Effector CD8-positive, alpha-beta T cell (primary cell): ENCODE data around the gene LAMP1.
"Not testable (repeated sequence)": the region's sequence is repeated elsewhere in the genome, so short reads cannot be mapped to it uniquely, and the experiment has no call there.

Source experiments
- DNase-seq: peaks from one replicate; lab custom pipeline; 2025; lab: John Stamatoyannopoulos, UW

LAMP1 gene

GRCh38 chr13:113356596-113356995 is 59.6 kb downstream of the LAMP1 start:
- no peak for DNase-seq

- no peak for DNase-seq
Measured at GRCh38 chr13:113357529-113357928, 60.5 kb downstream of the LAMP1 start.

- no peak for DNase-seq
Measured at GRCh38 chr13:113358653-113359190, 61.7 kb downstream of the LAMP1 start.

DNA sequence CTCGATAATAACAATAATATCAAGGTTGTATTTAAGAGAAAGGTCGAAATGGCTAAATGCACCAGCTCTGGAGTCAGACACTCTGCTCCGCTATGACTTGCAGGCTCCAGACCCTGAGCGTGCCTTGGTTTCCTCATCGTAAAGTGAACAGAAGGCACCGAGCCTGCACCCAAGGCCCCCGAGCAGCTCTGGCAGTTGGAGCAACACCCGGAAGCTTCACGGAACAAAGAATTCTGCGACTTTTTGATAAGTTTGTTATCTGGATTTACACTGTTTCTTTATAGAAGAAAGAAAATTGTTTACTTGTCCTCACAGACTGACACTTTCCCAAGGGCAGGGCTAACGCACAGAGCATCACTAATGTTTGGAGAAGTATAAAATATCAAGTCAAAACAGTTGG is 62.5 kb downstream of the LAMP1 start:
- DNase-seq = no peak

GRCh38 chr13:113360446-113360845 is 63.4 kb downstream of the LAMP1 start:
- DNase-seq = no peak

DNA sequence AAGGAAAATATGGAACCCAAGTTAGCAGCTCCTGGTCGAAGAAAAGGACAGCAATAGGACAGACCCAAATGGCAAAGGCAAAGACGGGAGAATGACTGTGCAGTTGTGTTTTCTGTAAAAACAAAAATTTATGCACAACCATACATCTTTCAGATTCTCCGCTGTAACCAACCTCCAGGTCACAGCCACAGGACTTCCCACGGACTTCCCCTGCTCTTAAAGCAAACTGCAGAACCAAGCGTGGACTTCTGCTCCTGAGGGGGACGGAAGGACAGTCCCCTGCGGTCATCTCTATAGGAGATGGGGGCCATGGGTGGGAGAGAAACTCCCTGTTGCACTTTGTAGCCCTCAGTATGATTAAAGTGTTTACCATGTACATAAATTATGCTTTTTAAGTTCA is 64.4 kb downstream of the LAMP1 start:
- DNase-seq = no peak

- DNase-seq = no peak
Measured at GRCh38 chr13:113364311-113364889, 67.4 kb downstream of the LAMP1 start.

GRCh38 chr13:113364901-113365582 is 68.0 kb downstream of the LAMP1 start:
- DNase-seq = no peak

GRCh38 chr13:113365583-113365970 is 68.5 kb downstream of the LAMP1 start:
- DNase-seq = no peak

DNA sequence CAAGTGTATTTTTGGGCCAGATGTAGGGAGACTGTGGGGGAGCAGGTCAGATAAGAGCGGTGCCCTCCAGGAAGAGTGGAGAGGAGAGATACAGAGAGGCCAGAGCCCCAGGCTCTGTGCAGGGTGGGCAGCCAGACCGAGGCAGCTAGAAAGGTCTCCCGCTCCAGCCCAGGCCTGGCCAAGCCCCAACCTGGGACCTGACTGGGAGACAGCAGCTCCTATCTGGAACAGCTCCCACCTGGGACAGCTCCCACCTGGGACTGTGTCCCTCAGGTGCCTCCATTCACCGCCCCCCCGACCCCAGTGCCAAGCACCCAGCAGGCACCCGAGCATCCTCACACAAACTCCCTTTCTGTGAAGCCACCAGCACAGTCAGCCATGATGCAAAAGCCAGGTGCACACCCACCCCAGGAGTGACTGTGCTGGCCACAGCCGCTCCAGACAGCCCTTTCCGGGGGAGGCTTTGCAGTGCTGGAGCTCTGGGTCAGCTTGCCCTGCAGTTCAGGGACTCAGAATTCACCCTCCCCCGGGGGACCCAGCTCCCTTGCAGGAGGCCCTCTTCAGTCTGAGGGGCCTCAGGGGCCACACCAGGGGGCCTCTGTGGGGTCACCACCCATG is 69.0 kb downstream of the LAMP1 start:
- DNase-seq = no peak

GRCh38 chr13:113367020-113367560 is 70.1 kb downstream of the LAMP1 start:
- no peak for DNase-seq

- DNase-seq = no peak
Measured at GRCh38 chr13:113367771-113368170, 70.7 kb downstream of the LAMP1 start.

DNA sequence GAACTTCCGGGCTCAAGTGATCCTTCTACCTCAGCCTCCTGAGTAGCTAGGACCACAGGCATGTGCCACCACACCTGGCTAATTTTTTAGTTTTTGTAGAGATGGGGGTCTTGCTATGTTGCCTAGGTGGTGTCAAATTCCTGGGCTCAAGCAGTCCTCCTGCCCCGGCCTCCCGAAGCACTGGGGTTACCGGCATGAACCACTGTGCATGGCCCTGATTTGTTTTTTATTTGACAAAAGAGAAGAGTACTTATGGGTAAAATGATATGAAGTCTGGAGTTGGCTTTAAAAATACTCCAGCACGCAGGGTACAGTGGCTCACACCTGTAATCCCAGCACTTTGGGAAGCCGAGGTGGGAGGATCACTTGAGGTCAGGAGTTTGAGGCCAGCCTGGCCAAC is 71.3 kb downstream of the LAMP1 start:
- not testable (repeated sequence) for DNase-seq

GRCh38 chr13:113369189-113369588 is 72.2 kb downstream of the LAMP1 start:
- no peak for DNase-seq

DNA sequence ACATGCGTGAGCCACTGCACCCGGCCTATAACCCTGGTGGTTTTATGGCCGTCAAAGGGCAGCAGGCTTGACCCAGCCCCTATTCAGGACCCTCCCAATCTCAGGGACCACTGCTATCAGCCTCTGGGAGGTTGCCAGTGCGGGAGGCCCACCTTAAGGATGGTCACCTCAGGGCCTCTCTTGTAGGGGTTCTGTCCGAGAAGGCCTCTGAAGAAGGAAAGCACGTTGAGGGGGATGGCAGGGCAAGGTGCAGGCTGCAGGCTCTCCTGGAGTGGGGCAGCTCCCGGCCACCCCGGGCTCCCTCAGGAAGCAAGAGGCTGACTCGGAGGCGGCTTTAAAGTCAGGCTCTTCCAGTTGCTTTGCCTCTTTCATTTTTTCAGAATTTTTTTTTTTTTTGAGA is 72.8 kb downstream of the LAMP1 start:
- no peak for DNase-seq

DNA sequence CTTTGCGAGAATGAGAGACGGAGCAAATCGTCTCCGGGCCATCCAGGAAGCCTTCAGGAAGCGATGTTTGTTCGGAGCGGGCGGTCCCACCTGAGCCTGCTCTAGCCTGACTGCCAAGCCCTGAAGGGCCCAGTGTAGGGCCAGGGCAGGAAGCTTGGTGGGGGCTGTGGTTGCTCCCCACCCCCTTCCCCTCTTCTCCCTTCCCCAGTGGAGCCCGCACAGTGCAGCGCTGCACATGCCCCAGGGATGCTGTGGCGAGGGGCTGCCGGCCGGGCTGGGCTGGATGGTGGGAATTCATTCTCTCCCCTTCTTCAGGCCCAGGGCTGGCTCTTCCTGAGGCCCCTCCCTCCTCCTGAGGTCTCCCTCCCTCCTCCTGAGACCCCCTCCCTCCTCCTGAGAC is 74.0 kb downstream of the LAMP1 start:
- DNase-seq = no peak

GRCh38 chr13:113371701-113372100 is 74.7 kb downstream of the LAMP1 start:
- not testable (repeated sequence) for DNase-seq
